ENCODE measurements around the gene RALGAPA2.

Gene RALGAPA2

DNA sequence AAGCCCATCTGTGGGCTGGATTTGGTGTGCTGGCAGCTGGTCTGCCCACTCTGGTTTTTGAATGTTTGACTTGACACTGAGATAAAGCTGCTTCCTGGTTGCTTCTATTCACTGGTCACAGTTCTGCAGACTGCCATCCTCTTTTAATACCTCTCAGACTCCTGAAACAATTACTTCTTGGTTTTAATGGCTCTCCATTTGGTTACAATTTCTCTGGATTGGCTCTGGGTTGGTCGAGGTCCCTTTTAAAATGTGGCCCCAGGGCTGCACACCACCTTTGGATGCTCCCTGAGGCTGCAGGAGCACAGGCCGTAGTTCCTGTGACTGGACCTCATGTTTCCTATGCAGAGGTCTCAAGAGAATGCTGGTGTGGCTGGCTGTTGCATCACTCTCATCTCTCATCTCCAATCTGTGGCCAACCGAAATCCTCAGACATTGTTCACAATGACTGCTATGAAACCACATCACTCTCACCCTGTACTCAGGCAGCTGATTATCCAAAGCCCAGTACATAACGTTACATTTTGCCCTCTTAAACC lies 246.0 kb downstream of the RALGAPA2 start:
- Histone ChIP-seq H3K9me3 (ENCODE audit: insufficient read depth, low read length) (no peaks in the 10 kb centered on the region), H3K9ac (ENCODE audit: insufficient read length, low read depth) (no peak overlapping the region), H3K4me3 (ENCODE audit: insufficient read length, low read depth) (no peak overlapping the region), H3K27me3 (ENCODE audit: insufficient read depth, insufficient read length) (no peaks in the 10 kb centered on the region), H3K36me3 (ENCODE audit: insufficient read depth, insufficient read length, low read length) (no peaks in the 10 kb centered on the region), H3K4me1 (ENCODE audit: insufficient read depth, insufficient read length) (peaks cover 3% of the 10 kb centered on the region)
- DNase-seq (ENCODE audit: low read depth, low spot score), result no peak
- TF ChIP-seq YY1 (IDR thresholded peaks at IDR 0.05; ENCODE audit: insufficient read depth, insufficient read length) (no peak), ZNF274 (IDR thresholded peaks at IDR 0.05; ENCODE audit: low read depth, low read length) (no peak), SUZ12 (IDR thresholded peaks at IDR 0.05; ENCODE audit: extremely low read depth, insufficient read depth, insufficient read length) (no peak)

DNA sequence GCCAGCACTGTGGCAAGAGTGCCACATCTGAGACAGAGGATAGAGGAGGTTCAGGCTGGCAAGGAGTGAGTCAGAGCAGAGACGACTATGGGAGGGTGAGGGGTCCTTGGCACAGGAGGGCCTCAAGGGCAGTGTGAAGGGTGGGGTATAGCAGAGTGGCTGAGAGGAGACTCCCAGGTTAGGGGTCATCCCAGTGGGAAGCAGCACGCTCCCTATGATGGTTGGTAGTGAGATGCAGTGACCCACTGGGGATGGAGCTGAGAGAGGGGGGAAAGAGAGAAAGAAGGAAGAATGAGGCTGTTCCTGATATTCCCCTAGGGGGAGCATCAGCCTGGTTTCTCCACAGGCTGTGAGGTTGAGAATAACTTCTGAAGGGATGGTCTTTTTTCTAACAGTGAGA lies 247.2 kb downstream of the RALGAPA2 start:
- Histone ChIP-seq H3K4me3 (ENCODE audit: insufficient read length, low read depth) (no peak overlapping the region), H3K27me3 (ENCODE audit: insufficient read depth, insufficient read length) (no peaks in the 10 kb centered on the region), H3K4me1 (ENCODE audit: insufficient read depth, insufficient read length) (peaks cover 3% of the 10 kb centered on the region), H3K9ac (ENCODE audit: insufficient read length, low read depth) (no peak overlapping the region), H3K36me3 (ENCODE audit: insufficient read depth, insufficient read length, low read length) (no peaks in the 10 kb centered on the region), H3K9me3 (ENCODE audit: insufficient read depth, low read length) (no peaks in the 10 kb centered on the region)
- no peak for DNase-seq (ENCODE audit: low read depth, low spot score)
- TF ChIP-seq SUZ12 (IDR thresholded peaks at IDR 0.05; ENCODE audit: extremely low read depth, insufficient read depth, insufficient read length), result no peak
- no peak for TF ChIP-seq YY1 (IDR thresholded peaks at IDR 0.05; ENCODE audit: insufficient read depth, insufficient read length)
- TF ChIP-seq ZNF274 (IDR thresholded peaks at IDR 0.05; ENCODE audit: low read depth, low read length), result no peak

DNA sequence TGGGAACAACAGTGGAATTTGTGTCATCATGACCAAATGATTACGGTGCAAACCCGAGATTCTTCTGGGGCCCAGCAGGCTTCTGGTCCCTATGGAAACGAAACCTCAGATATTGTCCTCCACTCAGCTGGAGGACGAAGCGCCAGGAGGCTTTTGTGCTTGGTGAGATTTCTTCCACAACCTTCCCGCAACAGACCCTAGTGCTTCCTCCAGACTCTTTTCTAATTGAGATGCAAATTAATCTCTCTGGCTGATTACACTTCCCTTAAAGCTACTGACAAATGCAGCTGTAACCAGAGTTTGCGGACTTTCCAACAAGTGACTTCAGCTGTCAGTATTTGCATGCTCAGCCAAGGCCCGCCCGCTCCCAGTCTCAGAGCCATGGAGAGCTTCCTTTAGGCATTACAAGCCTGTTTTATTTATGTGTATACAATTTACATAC lies 248.5 kb downstream of the RALGAPA2 start:
- H3K36me3 ChIP-seq (ENCODE audit: insufficient read depth, insufficient read length, low read length), result no peaks in the 10 kb centered on the region
- no peak overlapping the region for H3K4me3 ChIP-seq (ENCODE audit: insufficient read length, low read depth)
- DNase-seq (ENCODE audit: low read depth, low spot score), result peak; percentile 76
- no peak overlapping the region for H3K9ac ChIP-seq (ENCODE audit: insufficient read length, low read depth)
- peaks cover 3% of the 10 kb centered on the region for H3K4me1 ChIP-seq (ENCODE audit: insufficient read depth, insufficient read length)
- no peaks in the 10 kb centered on the region for H3K27me3 ChIP-seq (ENCODE audit: insufficient read depth, insufficient read length)
- H3K9me3 ChIP-seq (ENCODE audit: insufficient read depth, low read length), result no peaks in the 10 kb centered on the region
- no peak for TF ChIP-seq ZNF274 (IDR thresholded peaks at IDR 0.05; ENCODE audit: low read depth, low read length)
- TF ChIP-seq YY1 (IDR thresholded peaks at IDR 0.05; ENCODE audit: insufficient read depth, insufficient read length), result no peak
- no peak for TF ChIP-seq SUZ12 (IDR thresholded peaks at IDR 0.05; ENCODE audit: extremely low read depth, insufficient read depth, insufficient read length)

DNA sequence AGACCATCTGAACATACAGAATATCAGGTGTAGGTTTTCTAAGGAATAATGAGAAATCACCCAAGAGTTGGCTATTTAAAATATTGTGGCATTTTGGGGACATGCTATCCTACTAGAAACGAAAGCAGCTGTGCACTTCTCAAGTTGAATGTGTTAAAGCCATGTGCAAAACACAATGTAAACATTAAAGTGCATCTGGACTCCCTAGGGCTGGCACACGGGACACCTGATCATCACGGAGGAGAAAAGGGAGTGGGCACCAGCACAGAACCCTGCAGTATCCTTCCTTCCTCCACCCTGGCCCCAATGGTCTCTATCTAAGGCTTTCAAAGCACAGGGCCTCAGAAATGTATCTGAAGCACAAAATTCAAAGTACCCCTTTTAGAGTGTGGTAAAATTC lies 250.3 kb downstream of the RALGAPA2 start:
- H3K4me1 ChIP-seq (ENCODE audit: insufficient read depth, insufficient read length), result peaks cover 3% of the 10 kb centered on the region
- H3K4me3 ChIP-seq (ENCODE audit: insufficient read length, low read depth), result no peak overlapping the region
- TF ChIP-seq YY1 (IDR thresholded peaks at IDR 0.05; ENCODE audit: insufficient read depth, insufficient read length), result no peak
- no peak for TF ChIP-seq ZNF274 (IDR thresholded peaks at IDR 0.05; ENCODE audit: low read depth, low read length)
- TF ChIP-seq SUZ12 (IDR thresholded peaks at IDR 0.05; ENCODE audit: extremely low read depth, insufficient read depth, insufficient read length), result no peak
- no peaks in the 10 kb centered on the region for H3K27me3 ChIP-seq (ENCODE audit: insufficient read depth, insufficient read length)
- no peak overlapping the region for H3K9ac ChIP-seq (ENCODE audit: insufficient read length, low read depth)
- H3K36me3 ChIP-seq (ENCODE audit: insufficient read depth, insufficient read length, low read length), result no peaks in the 10 kb centered on the region
- DNase-seq (ENCODE audit: low read depth, low spot score), result no peak
- H3K9me3 ChIP-seq (ENCODE audit: insufficient read depth, low read length), result no peaks in the 10 kb centered on the region

DNA sequence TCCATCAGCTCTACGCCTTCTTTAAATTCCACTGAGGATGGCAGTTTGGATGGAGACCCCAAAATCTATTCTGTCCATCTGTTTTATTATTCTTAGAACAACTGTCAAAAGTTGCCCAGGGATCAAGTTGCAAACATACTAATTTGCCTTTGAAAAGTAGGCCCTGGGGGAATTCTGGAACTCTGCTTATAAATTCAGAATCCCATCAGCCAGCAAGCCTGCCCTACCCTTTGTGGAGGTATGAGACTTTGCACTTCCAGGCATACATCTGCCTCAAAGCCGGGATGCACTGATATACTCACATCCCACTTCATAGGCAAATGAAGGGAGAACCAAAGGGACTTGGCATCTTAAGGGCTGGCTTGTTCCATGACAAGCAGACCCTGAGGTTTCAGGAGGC lies 250.9 kb downstream of the RALGAPA2 start:
- no peak overlapping the region for H3K4me3 ChIP-seq (ENCODE audit: insufficient read length, low read depth)
- H3K9ac ChIP-seq (ENCODE audit: insufficient read length, low read depth), result no peak overlapping the region
- TF ChIP-seq YY1 (IDR thresholded peaks at IDR 0.05; ENCODE audit: insufficient read depth, insufficient read length) (no peak), ZNF274 (IDR thresholded peaks at IDR 0.05; ENCODE audit: low read depth, low read length) (no peak), SUZ12 (IDR thresholded peaks at IDR 0.05; ENCODE audit: extremely low read depth, insufficient read depth, insufficient read length) (no peak)
- H3K27me3 ChIP-seq (ENCODE audit: insufficient read depth, insufficient read length), result no peaks in the 10 kb centered on the region
- no peak for DNase-seq (ENCODE audit: low read depth, low spot score)
- H3K9me3 ChIP-seq (ENCODE audit: insufficient read depth, low read length), result no peaks in the 10 kb centered on the region
- no peaks in the 10 kb centered on the region for H3K36me3 ChIP-seq (ENCODE audit: insufficient read depth, insufficient read length, low read length)
- H3K4me1 ChIP-seq (ENCODE audit: insufficient read depth, insufficient read length), result peaks cover 3% of the 10 kb centered on the region

DNA sequence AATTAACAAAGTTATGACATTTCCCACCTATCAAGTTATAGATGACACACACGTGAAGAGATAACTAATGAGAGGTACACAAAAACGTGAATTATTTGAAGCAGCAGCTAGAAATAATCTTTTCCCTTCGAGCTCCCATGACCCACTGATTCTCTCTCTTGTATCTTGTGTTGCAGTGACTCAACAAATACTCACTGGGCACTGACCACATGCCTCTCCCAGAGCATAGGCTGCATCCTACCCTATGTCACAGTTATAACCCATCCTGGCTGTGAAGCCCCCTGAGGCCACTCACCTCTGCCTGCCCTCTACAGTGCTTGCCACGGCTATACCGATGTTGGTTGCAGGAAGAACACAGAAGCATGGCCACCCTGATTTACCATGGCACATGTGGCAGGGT lies 252.7 kb downstream of the RALGAPA2 start:
- peaks cover 3% of the 10 kb centered on the region for H3K4me1 ChIP-seq (ENCODE audit: insufficient read depth, insufficient read length)

DNA sequence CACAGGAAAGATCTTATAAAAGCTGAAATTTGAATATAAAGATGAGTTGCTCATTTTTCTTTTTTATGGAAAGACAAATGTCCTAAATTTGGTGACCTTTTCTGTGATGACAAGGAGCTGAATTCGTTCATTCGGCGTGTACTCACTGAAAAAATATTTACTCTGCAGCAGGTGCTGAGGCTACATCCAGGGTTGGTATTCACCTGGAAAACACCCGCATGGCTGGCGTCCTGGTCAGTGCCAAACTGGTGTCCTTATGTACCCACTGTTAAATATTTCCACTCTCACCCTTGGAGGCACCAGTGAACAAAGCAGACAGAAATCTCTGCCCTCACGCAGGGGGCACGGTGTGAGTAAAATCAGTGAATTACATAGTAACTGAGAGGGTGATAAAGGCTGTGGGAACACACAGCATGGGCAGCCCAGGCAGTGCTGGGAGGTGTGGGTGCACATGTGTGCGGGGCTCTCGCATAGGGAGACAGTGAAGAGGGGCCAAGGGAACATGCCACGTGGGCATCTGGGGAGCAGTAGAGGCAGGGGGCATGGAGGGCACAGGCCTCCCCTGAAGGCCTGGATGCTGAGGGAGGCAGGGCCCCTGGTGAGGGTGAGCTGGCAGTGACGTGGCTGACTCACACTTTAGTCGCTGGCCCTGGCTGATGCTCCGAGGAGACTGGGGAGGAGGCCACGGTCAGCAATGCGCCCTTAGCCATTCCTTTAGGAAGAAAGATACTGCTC lies 254.9 kb downstream of the RALGAPA2 start:
- no peak for TF ChIP-seq ZNF274 (IDR thresholded peaks at IDR 0.05; ENCODE audit: low read depth, low read length)
- TF ChIP-seq YY1 (IDR thresholded peaks at IDR 0.05; ENCODE audit: insufficient read depth, insufficient read length), result no peak
- no peak for TF ChIP-seq SUZ12 (IDR thresholded peaks at IDR 0.05; ENCODE audit: extremely low read depth, insufficient read depth, insufficient read length)
- H3K9me3 ChIP-seq (ENCODE audit: insufficient read depth, low read length), result no peaks in the 10 kb centered on the region
- H3K4me1 ChIP-seq (ENCODE audit: insufficient read depth, insufficient read length), result peaks cover 6% of the 10 kb centered on the region
- no peak overlapping the region for H3K9ac ChIP-seq (ENCODE audit: insufficient read length, low read depth)
- H3K4me3 ChIP-seq (ENCODE audit: insufficient read length, low read depth), result no peak overlapping the region
- DNase-seq (ENCODE audit: low read depth, low spot score), result no peak
- no peaks in the 10 kb centered on the region for H3K36me3 ChIP-seq (ENCODE audit: insufficient read depth, insufficient read length, low read length)
- H3K27me3 ChIP-seq (ENCODE audit: insufficient read depth, insufficient read length), result no peaks in the 10 kb centered on the region

More for the DNA sequence above, 252.7 kb downstream of the RALGAPA2 start:
- no peaks in the 10 kb centered on the region for H3K9me3 ChIP-seq (ENCODE audit: insufficient read depth, low read length)
- no peak for TF ChIP-seq ZNF274 (IDR thresholded peaks at IDR 0.05; ENCODE audit: low read depth, low read length)
- TF ChIP-seq SUZ12 (IDR thresholded peaks at IDR 0.05; ENCODE audit: extremely low read depth, insufficient read depth, insufficient read length), result no peak
- TF ChIP-seq YY1 (IDR thresholded peaks at IDR 0.05; ENCODE audit: insufficient read depth, insufficient read length), result no peak
- no peaks in the 10 kb centered on the region for H3K27me3 ChIP-seq (ENCODE audit: insufficient read depth, insufficient read length)
- no peak for DNase-seq (ENCODE audit: low read depth, low spot score)
- no peak overlapping the region for H3K9ac ChIP-seq (ENCODE audit: insufficient read length, low read depth)
- no peak overlapping the region for H3K4me3 ChIP-seq (ENCODE audit: insufficient read length, low read depth)
- H3K36me3 ChIP-seq (ENCODE audit: insufficient read depth, insufficient read length, low read length), result no peaks in the 10 kb centered on the region

Measured in NT2/D1 (cell line).